ENCODE measurements around the gene RPL27A.

The RPL27A gene

DNA sequence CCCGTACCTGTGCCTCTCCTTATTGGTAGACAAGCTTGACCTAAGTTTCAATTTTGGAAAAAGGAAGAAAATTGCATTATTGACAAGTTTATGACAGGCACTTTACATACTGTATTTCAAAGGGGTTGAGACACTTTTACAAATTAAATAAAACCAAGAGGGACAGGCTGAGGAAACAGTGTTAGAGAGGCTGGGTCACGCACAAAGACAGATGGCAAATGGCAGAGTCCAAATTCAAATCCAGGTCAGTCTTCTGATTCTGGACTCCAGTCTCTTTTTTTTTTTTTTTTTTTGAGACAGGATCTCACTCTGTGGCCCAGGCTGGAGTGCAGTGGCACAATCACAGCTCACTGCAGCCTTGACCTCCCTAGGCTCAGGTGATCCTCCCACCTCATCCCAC, 10.2 kb upstream of the RPL27A start:
- Histone ChIP-seq H3K27me3 (ENCODE audit: control insufficient read depth, insufficient read depth, low read length, poor library complexity, severe bottlenecking) (no peaks in the 10 kb centered on the region), H3K4me1 (ENCODE audit: control insufficient read depth, insufficient read depth, low read length) (peaks cover 12% of the 10 kb centered on the region), H3K4me3 (ENCODE audit: insufficient read depth, low read depth, low read length) (no peak overlapping the region), H3K36me3 (ENCODE audit: control insufficient read depth, insufficient read depth, low read length) (no peaks in the 10 kb centered on the region), H3K27ac (ENCODE audit: insufficient read depth, low read depth, low read length, poor library complexity, severe bottlenecking) (peak overlapping the region; percentile 4), H3K9me3 (ENCODE audit: control insufficient read depth, low read length) (no peaks in the 10 kb centered on the region)
- 96 to 99% methylated on average over 2 of the region's 2 CpGs for WGBS, 2 experiments

- WGBS, 2 experiments: 95 to 96% methylated on average over 2 of the region's 2 CpGs
- H3K4me1 ChIP-seq (ENCODE audit: control insufficient read depth, insufficient read depth, low read length): peaks cover 12% of the 10 kb centered on the region
- no peak overlapping the region for H3K4me3 ChIP-seq (ENCODE audit: insufficient read depth, low read depth, low read length)
- no peak overlapping the region for H3K27ac ChIP-seq (ENCODE audit: insufficient read depth, low read depth, low read length, poor library complexity, severe bottlenecking)
- no peaks in the 10 kb centered on the region for H3K27me3 ChIP-seq (ENCODE audit: control insufficient read depth, insufficient read depth, low read length, poor library complexity, severe bottlenecking)
- H3K9me3 ChIP-seq (ENCODE audit: control insufficient read depth, low read length): no peaks in the 10 kb centered on the region
- no peaks in the 10 kb centered on the region for H3K36me3 ChIP-seq (ENCODE audit: control insufficient read depth, insufficient read depth, low read length)
Measured at GRCh38 chr11:8674859-8675258, 7.7 kb upstream of the RPL27A start.

DNA sequence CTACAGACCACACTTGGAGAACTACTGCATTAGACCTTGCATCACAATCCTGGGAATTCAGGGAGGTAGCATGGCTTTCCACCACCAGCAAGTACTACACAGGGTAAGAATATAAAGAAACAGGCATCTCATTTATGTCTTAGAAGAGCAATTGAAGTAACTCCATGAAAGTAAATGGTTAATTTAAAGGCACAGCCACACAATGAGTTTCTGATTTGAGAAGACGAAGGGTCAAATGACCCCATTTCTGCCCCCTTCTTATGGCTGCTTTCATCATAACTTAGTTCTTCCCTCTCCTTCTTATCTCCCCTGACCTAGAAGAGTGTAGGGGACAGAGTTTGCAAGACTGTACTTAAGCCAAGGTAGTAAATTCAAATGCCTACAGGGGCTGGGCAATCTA, 6.1 kb upstream of the RPL27A start:
- no peaks in the 10 kb centered on the region for H3K9me3 ChIP-seq (ENCODE audit: control insufficient read depth, low read length)

DNA sequence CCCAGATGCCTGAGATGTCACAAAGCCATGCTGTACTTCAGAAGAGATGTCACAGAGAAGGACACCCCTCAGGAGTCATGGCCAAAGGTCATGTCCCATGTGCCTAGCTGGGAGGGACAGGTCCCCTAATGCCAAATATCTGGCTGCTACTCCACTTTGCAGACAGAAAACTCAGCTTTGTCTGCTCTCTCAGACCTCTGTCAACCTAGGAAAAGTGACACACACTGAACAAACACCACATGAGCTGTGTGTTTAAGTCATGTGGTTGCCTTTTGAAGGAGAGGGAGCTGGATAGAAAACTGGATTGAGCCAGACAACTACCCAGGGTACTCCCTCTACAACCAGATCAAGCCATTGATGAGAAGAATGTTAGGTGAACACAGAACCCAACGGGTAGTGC, 3.6 kb upstream of the RPL27A start:
- Histone ChIP-seq H3K4me1 (ENCODE audit: control insufficient read depth, insufficient read depth, low read length) (peaks cover 2% of the 10 kb centered on the region), H3K9me3 (ENCODE audit: control insufficient read depth, low read length) (no peaks in the 10 kb centered on the region), H3K27me3 (ENCODE audit: control insufficient read depth, insufficient read depth, low read length, poor library complexity, severe bottlenecking) (no peaks in the 10 kb centered on the region), H3K4me3 (ENCODE audit: insufficient read depth, low read depth, low read length) (no peak overlapping the region), H3K36me3 (ENCODE audit: control insufficient read depth, insufficient read depth, low read length) (peaks cover 3% of the 10 kb centered on the region), H3K27ac (ENCODE audit: insufficient read depth, low read depth, low read length, poor library complexity, severe bottlenecking) (no peak overlapping the region)
- WGBS, 2 experiments: 94 to 98% methylated on average over 1 of the region's 1 CpG

More for the DNA sequence above, 6.1 kb upstream of the RPL27A start:
- Histone ChIP-seq H3K27ac (ENCODE audit: insufficient read depth, low read depth, low read length, poor library complexity, severe bottlenecking) (no peak overlapping the region), H3K36me3 (ENCODE audit: control insufficient read depth, insufficient read depth, low read length) (no peaks in the 10 kb centered on the region), H3K27me3 (ENCODE audit: control insufficient read depth, insufficient read depth, low read length, poor library complexity, severe bottlenecking) (no peaks in the 10 kb centered on the region), H3K4me1 (ENCODE audit: control insufficient read depth, insufficient read depth, low read length) (peaks cover 11% of the 10 kb centered on the region), H3K4me3 (ENCODE audit: insufficient read depth, low read depth, low read length) (no peak overlapping the region)
- WGBS, 2 experiments: 67 to 78% methylated on average over 1 of the region's 1 CpG

- H3K27ac ChIP-seq (ENCODE audit: insufficient read depth, low read depth, low read length, poor library complexity, severe bottlenecking): peak overlapping the region; percentile 89
- H3K4me3 ChIP-seq (ENCODE audit: insufficient read depth, low read depth, low read length): peak overlapping the region; percentile 86
- H3K36me3 ChIP-seq (ENCODE audit: control insufficient read depth, insufficient read depth, low read length): peaks cover 21% of the 10 kb centered on the region
- 36 to 42% methylated on average over 13 to 14 of the region's 14 CpGs for WGBS, 2 experiments
- no peaks in the 10 kb centered on the region for H3K27me3 ChIP-seq (ENCODE audit: control insufficient read depth, insufficient read depth, low read length, poor library complexity, severe bottlenecking)
- H3K4me1 ChIP-seq (ENCODE audit: control insufficient read depth, insufficient read depth, low read length): peaks cover 13% of the 10 kb centered on the region
- H3K9me3 ChIP-seq (ENCODE audit: control insufficient read depth, low read length): no peaks in the 10 kb centered on the region
Measured at GRCh38 chr11:8681837-8682302, 722 bp upstream of the RPL27A start.

GRCh38 chr11:8683115-8683807, 669 bp downstream of the RPL27A start:
- H3K27me3 ChIP-seq (ENCODE audit: control insufficient read depth, insufficient read depth, low read length, poor library complexity, severe bottlenecking): no peaks in the 10 kb centered on the region
- 2 to 4% methylated on average over 27 of the region's 27 CpGs for WGBS, 2 experiments
- H3K4me3 ChIP-seq (ENCODE audit: insufficient read depth, low read depth, low read length): peak overlapping the region; percentile 86
- H3K9me3 ChIP-seq (ENCODE audit: control insufficient read depth, low read length): no peaks in the 10 kb centered on the region
- peaks cover 24% of the 10 kb centered on the region for H3K36me3 ChIP-seq (ENCODE audit: control insufficient read depth, insufficient read depth, low read length)
- peaks cover 18% of the 10 kb centered on the region for H3K4me1 ChIP-seq (ENCODE audit: control insufficient read depth, insufficient read depth, low read length)
- peak overlapping the region; percentile 56 for H3K27ac ChIP-seq (ENCODE audit: insufficient read depth, low read depth, low read length, poor library complexity, severe bottlenecking)

- H3K4me3 ChIP-seq (ENCODE audit: insufficient read depth, low read depth, low read length): peak overlapping the region; percentile 86
- no peaks in the 10 kb centered on the region for H3K9me3 ChIP-seq (ENCODE audit: control insufficient read depth, low read length)
- peak overlapping the region; percentile 19 for H3K27ac ChIP-seq (ENCODE audit: insufficient read depth, low read depth, low read length, poor library complexity, severe bottlenecking)
- WGBS, 2 experiments: 95 to 98% methylated on average over 5 to 6 of the region's 6 CpGs
- H3K27me3 ChIP-seq (ENCODE audit: control insufficient read depth, insufficient read depth, low read length, poor library complexity, severe bottlenecking): no peaks in the 10 kb centered on the region
- H3K4me1 ChIP-seq (ENCODE audit: control insufficient read depth, insufficient read depth, low read length): peaks cover 22% of the 10 kb centered on the region
- H3K36me3 ChIP-seq (ENCODE audit: control insufficient read depth, insufficient read depth, low read length): peaks cover 24% of the 10 kb centered on the region
Measured at GRCh38 chr11:8684600-8685290, 2.2 kb downstream of the RPL27A start.

DNA sequence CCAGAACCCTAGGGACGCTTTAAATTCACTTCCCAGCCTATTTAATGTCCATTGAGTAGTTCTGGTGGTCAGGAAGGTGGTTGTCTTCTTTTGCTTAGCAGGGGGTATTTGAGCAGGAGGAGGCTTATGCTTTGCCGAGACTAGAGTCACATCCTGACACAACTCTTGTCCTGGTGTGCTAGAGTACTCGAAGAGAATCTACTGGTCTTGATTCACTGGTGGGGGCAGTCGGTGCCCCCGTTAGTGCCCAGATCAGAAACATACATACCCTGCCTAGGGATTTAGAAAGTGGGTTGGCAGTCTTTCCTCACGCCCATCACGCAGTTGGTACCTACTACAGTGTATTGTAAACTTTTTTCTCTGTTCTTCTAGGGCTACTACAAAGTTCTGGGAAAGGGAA, 2.7 kb downstream of the RPL27A start:
- H3K27ac ChIP-seq (ENCODE audit: insufficient read depth, low read depth, low read length, poor library complexity, severe bottlenecking): peak overlapping the region; percentile 19

GRCh38 chr11:8685820-8686219, 3.2 kb downstream of the RPL27A start:
- WGBS, 2 experiments: 94 to 100% methylated on average over 2 of the region's 2 CpGs
- Histone ChIP-seq H3K4me1 (ENCODE audit: control insufficient read depth, insufficient read depth, low read length) (peaks cover 22% of the 10 kb centered on the region), H3K27ac (ENCODE audit: insufficient read depth, low read depth, low read length, poor library complexity, severe bottlenecking) (no peak overlapping the region), H3K36me3 (ENCODE audit: control insufficient read depth, insufficient read depth, low read length) (peaks cover 24% of the 10 kb centered on the region), H3K9me3 (ENCODE audit: control insufficient read depth, low read length) (no peaks in the 10 kb centered on the region), H3K27me3 (ENCODE audit: control insufficient read depth, insufficient read depth, low read length, poor library complexity, severe bottlenecking) (no peaks in the 10 kb centered on the region), H3K4me3 (ENCODE audit: insufficient read depth, low read depth, low read length) (no peak overlapping the region)

More for the DNA sequence above, 2.7 kb downstream of the RPL27A start:
- no peaks in the 10 kb centered on the region for H3K9me3 ChIP-seq (ENCODE audit: control insufficient read depth, low read length)
- H3K4me1 ChIP-seq (ENCODE audit: control insufficient read depth, insufficient read depth, low read length): peaks cover 22% of the 10 kb centered on the region
- no peak overlapping the region for H3K4me3 ChIP-seq (ENCODE audit: insufficient read depth, low read depth, low read length)
- WGBS, 2 experiments: 91 to 93% methylated on average over 7 of the region's 7 CpGs
- H3K27me3 ChIP-seq (ENCODE audit: control insufficient read depth, insufficient read depth, low read length, poor library complexity, severe bottlenecking): no peaks in the 10 kb centered on the region
- H3K36me3 ChIP-seq (ENCODE audit: control insufficient read depth, insufficient read depth, low read length): peaks cover 24% of the 10 kb centered on the region

- Histone ChIP-seq H3K36me3 (ENCODE audit: control insufficient read depth, insufficient read depth, low read length) (peaks cover 24% of the 10 kb centered on the region), H3K4me3 (ENCODE audit: insufficient read depth, low read depth, low read length) (no peak overlapping the region), H3K9me3 (ENCODE audit: control insufficient read depth, low read length) (no peaks in the 10 kb centered on the region), H3K4me1 (ENCODE audit: control insufficient read depth, insufficient read depth, low read length) (peaks cover 22% of the 10 kb centered on the region), H3K27me3 (ENCODE audit: control insufficient read depth, insufficient read depth, low read length, poor library complexity, severe bottlenecking) (no peaks in the 10 kb centered on the region), H3K27ac (ENCODE audit: insufficient read depth, low read depth, low read length, poor library complexity, severe bottlenecking) (no peak overlapping the region)
- 95% methylated on average over 7 of the region's 7 CpGs for WGBS, 2 experiments
Measured at GRCh38 chr11:8686325-8686724, 3.7 kb downstream of the RPL27A start.
